Natural killer cell (primary cell): Measurements from ENCODE around the gene DDX39A. TPM values are rescaled to one million over a fixed set of nuclear protein-coding genes. Genes with fewer than 3 reads are reported as not detected.
A peak's percentile ranks its signal among the peaks of the same experiment; 100 is the strongest.

Experiments used
- ATAC-seq, 3 donors: fragments of 150-1000 bp in 2 of 3; fragments of 200-7000 bp in 1 of 3; cut with Tn5 transposase; 1 replicate in 1 of 3; 2 replicates in 2 of 3; pipeline ENCODE4 v1.10.0; 2021; ENCODE audit warnings: mild to moderate bottlenecking in 2 of 3, moderate library complexity in 2 of 3
- DNase-seq, 2 donors: peaks; one replicate each; pipeline versions ENCODE4 v3.0.0 to v3.0.0-alpha.2; 2013 to 2021; ENCODE audit warnings: mixed read lengths in 1 of 2
- H3K27ac ChIP-seq: one replicate; pipeline ENCODE4 v1.5.1; 2013; ENCODE audit warnings: mild to moderate bottlenecking, low read length
- H3K27me3 ChIP-seq: one replicate; pipeline ENCODE4 v1.6.1; 2013; ENCODE audit warnings: low read length; ENCODE audit not compliant: control insufficient read depth, insufficient read depth
- H3K36me3 ChIP-seq: one replicate; pipeline ENCODE4 v1.6.1; 2013; ENCODE audit warnings: low read length; ENCODE audit not compliant: control insufficient read depth, insufficient read depth
- H3K4me1 ChIP-seq: one replicate; pipeline ENCODE4 v1.6.1; 2013; ENCODE audit warnings: low read length; ENCODE audit not compliant: control insufficient read depth, insufficient read depth
- H3K4me3 ChIP-seq: one replicate; pipeline ENCODE4 v1.5.1; 2013; ENCODE audit warnings: low read length
- H3K9me3 ChIP-seq: one replicate; pipeline ENCODE4 v1.6.1; 2013; ENCODE audit warnings: low read length; ENCODE audit not compliant: control insufficient read depth, insufficient read depth
- H3K27ac Mint-ChIP-seq, 2 donors: one replicate each; pipeline ENCODE4 v1.8.0; 2022; ENCODE audit warnings: mild to moderate bottlenecking in 2 of 2, mixed read lengths in 2 of 2, moderate library complexity in 1 of 2
- H3K27me3 Mint-ChIP-seq, 2 donors: one replicate each; pipeline ENCODE4 v1.8.0; 2022; ENCODE audit warnings: low read depth in 2 of 2, mixed read lengths in 2 of 2
- H3K36me3 Mint-ChIP-seq: one replicate; pipeline ENCODE4 v1.8.0; 2022; ENCODE audit warnings: mixed read lengths
- H3K4me1 Mint-ChIP-seq, 2 donors: one replicate each; pipeline ENCODE4 v1.8.0; 2022; ENCODE audit warnings: mixed read lengths in 2 of 2
- H3K4me3 Mint-ChIP-seq: one replicate; pipeline ENCODE4 v1.8.0; 2022; ENCODE audit warnings: mild to moderate bottlenecking, moderate library complexity, mixed read lengths
- H3K9me3 Mint-ChIP-seq, 2 donors: one replicate each; pipeline ENCODE4 v1.8.0; 2022; ENCODE audit warnings: mixed read lengths in 2 of 2
- CTCF ChIP-seq: fragments of 200-600 bp; IDR thresholded peaks from one replicate; pipeline ENCODE4 v1.8.0; 2022; ENCODE audit warnings: antibody characterized with exemption
- WGBS: methylation state at CpG from one replicate; pipeline ENCODE4 v1.1.7; 2013; ENCODE audit warnings: missing lambda C conversion rate; ENCODE audit not compliant: insufficient coverage; 5-methylcytosine and 5-hydroxymethylcytosine counted together
- intact Hi-C: fragments of 100-400 bp; cut with micrococcal nuclease; formaldehyde crosslinking; loops from one replicate; pipeline ENCODE4 v1.14.2; 2022
- total RNA-seq, 4 donors: library from RNA; stranded (reverse); fragments of 120-200 nt in 1 of 4; gene quantifications; one replicate each; pipeline versions ENCODE4 v1.2.3 to v1.2.4, GENCODE V29; 2013 to 2022

Gene DDX39A
- total RNA-seq, 3 donors from 2014 or later (not counting 1 experiment from before 2014, with no cell fraction given), result 397 to 569 (median 557) TPM

GRCh38 chr19:14411161-14411937 is 7.8 kb downstream of the DDX39A start:
- Histone ChIP-seq H3K4me1 (peaks cover 83% of the 10 kb centered on the region), H3K4me3 (no peak overlapping the region), H3K27me3 (no peaks in the 10 kb centered on the region), H3K9me3 (no peaks in the 10 kb centered on the region), H3K36me3 (peaks cover 76% of the 10 kb centered on the region), H3K27ac (no peak overlapping the region)
- Mint-ChIP-seq H3K9me3 (no peaks in the 10 kb centered on the region), H3K4me3 (peak overlapping the region; percentile 79), H3K27me3 (no peaks in the 10 kb centered on the region), H3K4me1 (peaks cover 59 to 76% of the 10 kb centered on the region in 2 donors), H3K36me3 (no peaks in the 10 kb centered on the region), H3K27ac (peak overlapping the region; percentile 92)
- no peak for TF ChIP-seq CTCF
- ATAC-seq, result no peak
- 84% methylated on average over 19 of the region's 19 CpGs for WGBS
- DNase-seq, result peak; percentile 22 to 32
- intact Hi-C loops, result no loop called here

- peaks cover 84% of the 10 kb centered on the region for H3K36me3 ChIP-seq
- ATAC-seq (peak; percentile 17 to 49 (median 18)), DNase-seq (peak; percentile 59 to 82)
- no peaks in the 10 kb centered on the region for H3K9me3 Mint-ChIP-seq
- no peaks in the 10 kb centered on the region for H3K27me3 ChIP-seq
- no peaks in the 10 kb centered on the region for H3K27me3 Mint-ChIP-seq
- TF ChIP-seq CTCF, result no peak
- H3K36me3 Mint-ChIP-seq, result no peaks in the 10 kb centered on the region
- WGBS, result 72% methylated on average over 44 of the region's 44 CpGs
- peak overlapping the region; percentile 51 for H3K27ac ChIP-seq
- no peaks in the 10 kb centered on the region for H3K9me3 ChIP-seq
- H3K4me1 ChIP-seq, result peaks cover 81% of the 10 kb centered on the region
- peaks cover 51 to 76% of the 10 kb centered on the region in 2 donors for H3K4me1 Mint-ChIP-seq
- H3K4me3 ChIP-seq, result no peak overlapping the region
- intact Hi-C loops, result no loop called here
- H3K27ac Mint-ChIP-seq, result peak overlapping the region; percentile 92
- H3K4me3 Mint-ChIP-seq, result peak overlapping the region; percentile 79
Observed at GRCh38 chr19:14410091-14411051, 8.8 kb downstream of the DDX39A start.

GRCh38 chr19:14409146-14410023 is 9.8 kb downstream of the DDX39A start:
- intact Hi-C loops, result no loop called here
- ATAC-seq, result no peak
- peak; percentile 42 to 75 for DNase-seq
- TF ChIP-seq CTCF, result no peak
- H3K27me3 Mint-ChIP-seq, result no peaks in the 10 kb centered on the region
- H3K4me3 Mint-ChIP-seq, result peak overlapping the region; percentile 79
- no peaks in the 10 kb centered on the region for H3K36me3 Mint-ChIP-seq
- 85% methylated on average over 38 of the region's 38 CpGs for WGBS
- Histone ChIP-seq H3K9me3 (no peaks in the 10 kb centered on the region), H3K27ac (peak overlapping the region; percentile 51), H3K4me3 (no peak overlapping the region), H3K4me1 (peaks cover 83% of the 10 kb centered on the region), H3K27me3 (no peaks in the 10 kb centered on the region), H3K36me3 (peaks cover 94% of the 10 kb centered on the region)
- peaks cover 48 to 73% of the 10 kb centered on the region in 2 donors for H3K4me1 Mint-ChIP-seq
- H3K9me3 Mint-ChIP-seq, result no peaks in the 10 kb centered on the region
- H3K27ac Mint-ChIP-seq, result peak overlapping the region; percentile 92
